GM19099 (cell line): ENCODE data around the gene KANSL2.

Experiments used
- POLR2A ChIP-seq: IDR thresholded peaks from 3 replicates; pipeline ENCODE4 v1.6.1; 2011; ENCODE audit warnings: low read depth; ENCODE audit not compliant: insufficient read length; ENCODE audit errors: extremely low read depth

Gene KANSL2

GRCh38 chr12:48618541-48618940 lies 63.5 kb downstream of the KANSL2 start:
- TF ChIP-seq POLR2A, result no peak

GRCh38 chr12:48615681-48616080 lies 66.4 kb downstream of the KANSL2 start:
- TF ChIP-seq POLR2A, result no peak

GRCh38 chr12:48613321-48613720 lies 68.7 kb downstream of the KANSL2 start:
- TF ChIP-seq POLR2A, result no peak
